Measurements from ENCODE around the gene MATN1.

- TF ChIP-seq JUND (IDR thresholded peaks at IDR 0.05): no peak
- TF ChIP-seq YY1 (IDR thresholded peaks at IDR 0.05): no peak
- no peak for TF ChIP-seq ATF3 (IDR thresholded peaks at IDR 0.05)
- no peak for TF ChIP-seq CTCF (IDR thresholded peaks at IDR 0.05; ENCODE audit: low read depth, low read length, missing input control)
- TF ChIP-seq GABPA (IDR thresholded peaks at IDR 0.05 in 1 of 2, conservative IDR thresholded peaks at IDR 0.05 in 1 of 2): no peak
- TF ChIP-seq EGR1 (IDR thresholded peaks at IDR 0.05; ENCODE audit: low read depth in 2 of 2): no peak
- TF ChIP-seq MAX (IDR thresholded peaks at IDR 0.05): no peak
- no peak for TF ChIP-seq TAF1 (conservative IDR thresholded peaks at IDR 0.05)
- TF ChIP-seq RXRA (IDR thresholded peaks at IDR 0.05): no peak
- no peak for TF ChIP-seq SP1 (IDR thresholded peaks at IDR 0.05)
- TF ChIP-seq RAD21 (IDR thresholded peaks at IDR 0.05): no peak
- no peak for TF ChIP-seq HNF4G (IDR thresholded peaks at IDR 0.05)
- TF ChIP-seq REST (IDR thresholded peaks at IDR 0.05): no peak
Measured at GRCh38 chr1:30701258-30701633, 22.1 kb downstream of the MATN1 start.
